Erythroblast (primary cell): ENCODE results near the gene ELOVL1.
"Not testable (repeated sequence)": the region's sequence is repeated elsewhere in the genome, so short reads cannot be mapped to it uniquely, and the experiment has no call there.

Experiments used
- DNase-seq, 2 experiments: peaks; one replicate each; lab custom pipeline; 2025; lab: John Stamatoyannopoulos, UW
- GATA1 ChIP-seq: IDR thresholded peaks from 2 replicates; pipeline ENCODE4 v1.6.1; 2011; ENCODE audit warnings: low read depth, mild to moderate bottlenecking, control low read depth, low read length, moderate library complexity
- POLR2A ChIP-seq: IDR thresholded peaks from 2 replicates; pipeline ENCODE4 v1.6.1; 2011; ENCODE audit warnings: mild to moderate bottlenecking, low read length

ELOVL1 gene

GRCh38 chr1:43389326-43390313 lies 21.8 kb upstream of the ELOVL1 start, which contains the start of the genes MED8 and SZT2:
TSS of gene MED8 (minus strand) at chr1:43389800. CDS start at chr1:43389764, 36 bp downstream.
TSS of gene SZT2 (plus strand) at chr1:43389899. CDS start at chr1:43389969, 70 bp downstream.
- TF ChIP-seq GATA1: no peak
- TF ChIP-seq POLR2A: peak; percentile 90

GRCh38 chr1:43388613-43389012 lies 20.8 kb upstream of the ELOVL1 start:
- peak; percentile 43 to 63 for DNase-seq
- TF ChIP-seq GATA1 (no peak), POLR2A (no peak)

More at GRCh38 chr1:43389326-43390313, 21.8 kb upstream of the ELOVL1 start, which contains the start of the genes MED8 and SZT2:
- peak; percentile 95 for DNase-seq

DNA sequence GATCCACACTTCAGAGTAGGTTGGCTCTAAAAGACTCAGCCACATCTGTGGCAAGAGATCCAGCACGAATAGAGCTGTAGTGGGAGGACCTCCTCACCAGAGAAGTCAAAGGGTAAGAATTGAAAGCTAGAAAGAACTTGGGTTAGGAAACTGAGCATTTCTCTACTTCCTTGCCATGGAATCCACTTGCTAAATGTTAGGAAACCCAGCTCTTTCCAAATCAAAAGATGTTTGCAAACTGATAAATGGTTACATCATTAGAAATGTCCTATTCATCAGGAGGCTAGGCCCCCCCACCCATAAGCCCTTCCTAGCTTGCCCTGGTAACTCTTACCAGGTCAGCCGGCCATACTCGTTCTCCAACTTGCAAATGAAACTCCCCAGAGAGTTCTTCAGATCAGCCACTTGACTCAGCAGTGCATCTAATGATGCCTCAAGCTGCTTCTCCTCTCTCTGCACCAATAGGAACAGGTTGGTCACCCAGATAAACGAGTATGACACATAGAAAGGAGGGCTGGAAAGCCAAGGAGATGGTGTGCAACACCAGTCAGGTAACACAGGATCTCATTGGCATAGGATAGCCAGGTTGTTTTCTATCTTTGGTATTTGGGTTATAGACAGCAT lies 20.3 kb upstream of the ELOVL1 start:
- TF ChIP-seq GATA1: no peak
- DNase-seq: peak; percentile 61 to 70

GRCh38 chr1:43386676-43387075 lies 18.9 kb upstream of the ELOVL1 start:
- TF ChIP-seq GATA1: no peak
- no peak for TF ChIP-seq POLR2A
- no peak for DNase-seq

GRCh38 chr1:43383449-43383848 lies 15.6 kb upstream of the ELOVL1 start:
- DNase-seq: peak in 1 of 2 experiments; percentile 23
- TF ChIP-seq POLR2A: no peak
- no peak for TF ChIP-seq GATA1

DNA sequence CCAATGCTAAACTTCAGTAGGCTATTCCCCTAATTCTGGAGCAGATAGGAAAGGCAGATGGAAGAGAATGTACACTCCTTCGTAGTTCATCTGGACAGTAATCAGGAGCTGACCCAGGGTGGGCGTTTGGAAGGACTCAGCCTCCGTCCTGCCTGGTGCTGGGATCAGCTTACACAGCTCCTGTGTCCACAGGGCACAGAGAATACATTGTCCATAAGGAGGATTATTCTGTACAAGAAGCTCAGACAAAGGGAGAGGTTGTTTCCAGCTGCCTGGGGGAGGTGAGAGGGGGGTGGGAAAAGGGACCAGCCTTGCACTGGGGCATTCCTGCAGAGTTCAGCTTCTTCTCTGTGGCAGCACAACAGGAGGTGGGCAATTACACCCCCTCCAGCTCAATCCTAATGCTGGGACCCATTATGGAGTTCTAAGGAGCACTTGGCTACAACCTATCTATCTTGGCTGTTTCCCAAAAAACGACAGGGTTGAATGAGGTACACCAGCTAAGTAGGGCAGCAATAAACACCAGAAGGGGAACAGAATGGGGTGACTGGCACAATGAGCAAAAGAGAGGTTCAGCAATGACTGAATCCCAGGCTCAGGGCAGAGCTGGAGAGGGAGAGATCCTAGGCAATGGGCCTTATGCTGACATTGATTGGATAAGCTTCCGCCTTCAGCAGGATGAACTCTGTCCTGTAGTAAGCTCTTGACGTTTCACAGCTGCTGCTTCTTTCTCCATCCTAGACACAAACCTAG lies 14.4 kb upstream of the ELOVL1 start:
- DNase-seq: peak in 1 of 2 experiments; percentile 21
- TF ChIP-seq POLR2A: no peak
- TF ChIP-seq GATA1: no peak

DNA sequence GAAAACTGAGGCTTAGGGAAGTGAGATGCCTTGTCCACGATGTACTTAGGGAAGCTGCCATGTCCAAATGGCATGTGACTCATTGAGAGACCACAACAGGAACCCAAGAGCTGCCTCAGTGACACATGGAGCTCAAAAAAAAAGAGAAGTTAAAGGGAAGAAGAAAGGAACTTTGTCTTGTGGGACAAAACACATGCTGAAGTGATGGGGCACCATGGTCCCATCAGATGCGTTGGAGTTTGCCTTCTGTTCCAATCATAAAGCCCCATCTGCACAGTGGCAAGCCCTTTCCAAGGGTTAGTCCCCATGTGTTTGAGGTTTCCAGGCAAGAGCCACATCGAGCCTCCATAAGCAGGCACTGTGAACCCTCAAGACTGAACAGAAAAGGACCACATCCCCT lies 13.8 kb upstream of the ELOVL1 start:
- no peak for DNase-seq

GRCh38 chr1:43379476-43379875 lies 11.7 kb upstream of the ELOVL1 start:
- no peak for DNase-seq
- TF ChIP-seq POLR2A (no peak), GATA1 (no peak)

More for the DNA sequence above, 13.8 kb upstream of the ELOVL1 start:
- no peak for TF ChIP-seq POLR2A
- no peak for TF ChIP-seq GATA1

GRCh38 chr1:43377831-43378230 lies 10.0 kb upstream of the ELOVL1 start:
- TF ChIP-seq POLR2A (no peak), GATA1 (no peak)
- DNase-seq: no peak

- TF ChIP-seq POLR2A: no peak
- no peak for TF ChIP-seq GATA1
- DNase-seq: no peak
Observed at GRCh38 chr1:43376723-43377235, 9.0 kb upstream of the ELOVL1 start.

DNA sequence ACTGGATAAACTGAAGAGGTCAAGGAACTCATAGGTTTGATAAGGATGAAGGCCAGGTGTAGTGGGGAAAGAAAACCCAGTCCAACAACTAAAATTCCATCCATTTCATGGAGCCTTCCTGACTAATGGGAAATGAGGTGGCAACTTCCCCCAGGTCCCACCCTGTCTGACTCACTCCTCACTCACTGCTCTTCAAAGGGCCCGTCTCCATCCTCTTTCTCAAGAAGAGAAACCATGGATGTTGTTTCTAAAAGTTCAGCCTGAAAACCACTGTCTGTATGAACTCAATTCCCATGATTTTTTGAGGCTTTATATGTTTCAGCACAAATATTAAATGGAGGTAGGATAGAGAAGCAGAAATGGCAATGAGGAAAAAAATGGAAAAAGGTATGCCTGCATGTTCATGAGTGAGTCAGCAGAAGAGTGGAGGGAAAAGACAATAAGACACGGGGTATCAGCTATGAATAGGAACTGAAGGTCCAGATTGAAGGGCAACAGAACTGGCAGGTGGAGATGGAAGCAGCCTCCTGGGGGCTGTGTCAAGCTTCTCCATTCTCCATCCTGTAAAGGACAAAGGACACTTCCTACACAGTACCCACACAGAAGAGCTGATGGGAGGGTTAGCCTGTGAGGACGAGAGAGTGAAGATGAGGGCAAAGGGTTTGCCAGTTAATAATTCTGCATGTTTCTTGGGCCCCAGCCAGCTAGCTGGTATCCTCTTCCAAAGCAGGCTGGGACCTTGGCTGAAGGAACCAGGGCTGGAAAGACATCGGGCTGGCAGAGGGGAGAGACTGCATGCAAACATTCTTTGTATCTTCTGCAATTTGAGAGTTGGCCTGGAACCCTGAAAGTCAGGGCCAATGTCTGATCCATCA lies 5.5 kb upstream of the ELOVL1 start:
- TF ChIP-seq GATA1: no peak
- TF ChIP-seq POLR2A: no peak
- peak in 1 of 2 experiments; percentile 47 for DNase-seq

GRCh38 chr1:43372172-43372571 lies 4.4 kb upstream of the ELOVL1 start:
- DNase-seq: no peak
- TF ChIP-seq GATA1 (no peak), POLR2A (no peak)

DNA sequence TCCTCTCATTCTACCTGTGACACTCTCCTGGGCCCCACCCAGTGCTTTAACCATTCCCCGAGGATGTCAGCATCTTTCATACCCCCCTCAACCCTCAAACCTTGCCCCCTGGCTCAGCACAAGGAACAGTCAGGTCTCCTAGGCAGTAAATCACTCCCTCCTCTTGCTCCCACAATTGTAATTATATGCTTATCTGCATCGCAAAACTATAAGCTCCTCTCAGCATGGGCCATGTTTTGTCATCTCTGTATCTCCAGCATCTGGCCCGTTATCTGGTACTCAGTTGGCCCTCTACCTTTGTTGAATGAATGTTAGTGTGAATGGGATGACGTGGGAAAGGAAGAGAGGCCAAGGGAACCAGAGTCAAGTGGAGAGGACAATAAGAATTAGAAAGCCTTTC lies 2.8 kb upstream of the ELOVL1 start:
- TF ChIP-seq POLR2A (no peak), GATA1 (no peak)
- DNase-seq: no peak

DNA sequence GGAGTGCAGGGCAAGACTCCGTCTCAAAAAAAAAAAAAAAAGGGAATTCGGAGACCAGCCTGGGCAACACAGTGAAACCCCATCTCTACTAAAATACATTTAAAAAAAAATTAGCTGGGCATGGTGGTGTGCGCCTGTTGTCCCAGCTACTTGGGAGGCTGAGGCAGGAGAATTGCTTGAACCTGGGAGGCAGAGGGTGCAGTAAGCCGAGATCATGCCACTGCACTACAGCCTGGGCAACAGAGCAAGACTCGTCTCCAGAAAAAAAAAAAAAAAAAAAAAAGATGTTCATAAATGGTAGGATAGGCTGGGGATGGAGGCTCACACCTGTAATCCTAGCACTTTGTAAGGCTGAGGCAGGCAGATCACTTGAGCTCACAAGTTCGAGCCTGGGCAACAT lies 2.0 kb upstream of the ELOVL1 start:
- not testable (repeated sequence) for DNase-seq
